ENCODE measurements around the gene NUMB. TPM values are rescaled to one million over a fixed set of nuclear protein-coding genes. Genes with fewer than 3 reads are reported as not detected.

Gene NUMB
- total and polyA plus RNA-seq, 3 experiments from 2014 or later = 36.5 to 39.0 (median 38.5) TPM

- no peak overlapping the region for H3K4me3 ChIP-seq (ENCODE audit: low read length)
- no peaks in the 10 kb centered on the region for H3K36me3 Mint-ChIP-seq
- no peaks in the 10 kb centered on the region for H3K9me3 Mint-ChIP-seq
- H3K4me1 ChIP-seq (ENCODE audit: insufficient read depth, low read length) = no peaks in the 10 kb centered on the region
- H3K27ac ChIP-seq (ENCODE audit: low read depth, low read length) = no peak overlapping the region
- ChIA-PET POLR2A (no interaction called here), CTCF (no interaction called here)
- no peaks in the 10 kb centered on the region for H3K36me3 ChIP-seq (ENCODE audit: insufficient read depth, low read length)
- H3K27me3 Mint-ChIP-seq = no peaks in the 10 kb centered on the region
- DNase-seq = peak in 1 of 5 donors; percentile 43
- H3K27ac Mint-ChIP-seq = no peak overlapping the region
- no peak overlapping the region for H3K4me3 Mint-ChIP-seq
- H3K27me3 ChIP-seq (ENCODE audit: insufficient read depth, low read length, poor library complexity, severe bottlenecking) = no peaks in the 10 kb centered on the region
- peaks cover 0 to 5% (median 0%) of the 10 kb centered on the region in 3 donors for H3K4me1 Mint-ChIP-seq
- H3K9me3 ChIP-seq (ENCODE audit: low read length) = no peaks in the 10 kb centered on the region
These were observed 204.6 kb downstream of the NUMB start for GRCh38 chr14:73253721-73254120.

DNA sequence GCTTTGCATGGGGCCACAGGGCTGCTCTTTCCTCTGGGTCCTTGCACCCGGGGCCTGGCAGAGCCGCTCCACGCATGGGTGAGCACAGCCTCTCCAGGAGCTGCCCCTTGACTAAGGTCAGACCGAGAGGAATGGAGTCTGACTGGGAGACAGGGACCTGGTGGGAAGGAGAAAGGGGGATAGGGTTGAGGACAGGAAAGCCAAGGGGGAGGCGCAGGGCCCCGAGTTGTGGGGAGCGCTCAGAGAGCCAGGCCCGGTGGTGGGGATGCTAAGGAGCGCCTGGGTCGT, 205.1 kb downstream of the NUMB start:
- H3K27me3 Mint-ChIP-seq = no peaks in the 10 kb centered on the region
- CTCF ChIA-PET = no interaction called here
- no peaks in the 10 kb centered on the region for H3K4me1 ChIP-seq (ENCODE audit: insufficient read depth, low read length)
- H3K9me3 Mint-ChIP-seq = no peaks in the 10 kb centered on the region
- H3K27ac Mint-ChIP-seq = no peak overlapping the region
- H3K27me3 ChIP-seq (ENCODE audit: insufficient read depth, low read length, poor library complexity, severe bottlenecking) = no peaks in the 10 kb centered on the region
- H3K27ac ChIP-seq (ENCODE audit: low read depth, low read length) = no peak overlapping the region
- H3K36me3 ChIP-seq (ENCODE audit: insufficient read depth, low read length) = no peaks in the 10 kb centered on the region
- peaks cover 0 to 5% (median 0%) of the 10 kb centered on the region in 3 donors for H3K4me1 Mint-ChIP-seq
- no peaks in the 10 kb centered on the region for H3K9me3 ChIP-seq (ENCODE audit: low read length)
- DNase-seq = no peak
- no peaks in the 10 kb centered on the region for H3K36me3 Mint-ChIP-seq
- POLR2A ChIA-PET = no interaction called here
- H3K4me3 Mint-ChIP-seq = no peak overlapping the region
- H3K4me3 ChIP-seq (ENCODE audit: low read length) = no peak overlapping the region

DNA sequence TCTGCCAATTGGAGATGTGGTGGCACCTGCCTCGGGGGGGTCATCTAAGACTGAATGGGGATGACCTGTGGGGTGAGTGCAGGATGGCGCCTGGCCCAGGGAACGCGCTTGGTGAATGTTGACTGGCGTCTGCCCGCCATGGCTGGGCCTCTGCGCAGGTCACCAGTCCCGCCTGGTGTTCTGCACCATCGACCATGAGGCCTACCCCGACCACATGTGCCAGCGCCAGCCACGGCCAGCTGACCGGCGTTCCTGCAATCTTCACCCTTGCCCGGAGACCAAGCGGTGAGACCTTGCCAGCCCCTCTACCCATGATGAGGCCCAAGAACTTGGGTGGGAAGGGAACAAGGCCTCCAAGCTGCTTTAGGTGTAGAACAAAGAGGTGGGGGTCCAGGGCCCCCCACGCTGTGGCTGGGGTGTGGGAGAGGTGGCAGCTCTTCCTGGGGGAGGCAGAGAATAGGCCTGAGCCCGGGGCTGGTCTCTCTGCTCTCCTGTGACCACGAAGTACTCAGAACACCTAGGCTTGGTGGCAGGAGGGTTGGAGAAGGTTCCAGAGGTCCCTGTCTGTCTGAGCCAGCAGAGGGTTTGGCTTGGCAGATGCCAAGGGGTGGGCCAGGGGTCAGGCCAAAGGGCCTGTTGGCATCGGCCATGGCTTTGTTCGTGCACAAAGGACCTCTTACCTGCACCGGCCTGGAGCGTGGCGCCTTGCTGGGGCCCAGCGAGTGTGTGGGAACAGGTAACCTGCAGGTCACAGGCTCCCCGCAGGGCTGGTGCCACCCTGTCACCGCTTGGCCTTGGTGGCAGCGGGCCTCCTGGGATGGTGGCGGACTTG, 205.6 kb downstream of the NUMB start:
- CTCF ChIA-PET = no interaction called here
- Mint-ChIP-seq H3K27ac (no peak overlapping the region), H3K36me3 (no peaks in the 10 kb centered on the region)

GRCh38 chr14:73251516-73252215, 206.7 kb downstream of the NUMB start:
- peaks cover 0 to 6% of the 10 kb centered on the region in 2 donors for H3K27me3 Mint-ChIP-seq
- Histone ChIP-seq H3K36me3 (ENCODE audit: insufficient read depth, low read length) (no peaks in the 10 kb centered on the region), H3K4me3 (ENCODE audit: low read length) (no peak overlapping the region), H3K4me1 (ENCODE audit: insufficient read depth, low read length) (no peaks in the 10 kb centered on the region), H3K27ac (ENCODE audit: low read depth, low read length) (no peak overlapping the region), H3K27me3 (ENCODE audit: insufficient read depth, low read length, poor library complexity, severe bottlenecking) (no peaks in the 10 kb centered on the region), H3K9me3 (ENCODE audit: low read length) (no peaks in the 10 kb centered on the region)
- H3K36me3 Mint-ChIP-seq = no peaks in the 10 kb centered on the region
- CTCF ChIA-PET = no interaction called here
- peaks cover 12 to 21% (median 14%) of the 10 kb centered on the region in 3 donors for H3K4me1 Mint-ChIP-seq
- POLR2A ChIA-PET = no interaction called here
- peaks cover 0 to 2% (median 0%) of the 10 kb centered on the region in 5 donors for H3K9me3 Mint-ChIP-seq
- no peak overlapping the region for H3K4me3 Mint-ChIP-seq
- DNase-seq = no peak
- no peak overlapping the region for H3K27ac Mint-ChIP-seq

More for the DNA sequence above, 205.6 kb downstream of the NUMB start:
- no peaks in the 10 kb centered on the region for H3K27me3 ChIP-seq (ENCODE audit: insufficient read depth, low read length, poor library complexity, severe bottlenecking)
- Mint-ChIP-seq H3K4me3 (no peak overlapping the region), H3K27me3 (no peaks in the 10 kb centered on the region), H3K4me1 (peaks cover 3 to 11% (median 3%) of the 10 kb centered on the region in 3 donors), H3K9me3 (no peaks in the 10 kb centered on the region)
- no peak overlapping the region for H3K27ac ChIP-seq (ENCODE audit: low read depth, low read length)
- no peaks in the 10 kb centered on the region for H3K4me1 ChIP-seq (ENCODE audit: insufficient read depth, low read length)
- no peaks in the 10 kb centered on the region for H3K36me3 ChIP-seq (ENCODE audit: insufficient read depth, low read length)
- POLR2A ChIA-PET = no interaction called here
- H3K9me3 ChIP-seq (ENCODE audit: low read length) = no peaks in the 10 kb centered on the region
- no peak overlapping the region for H3K4me3 ChIP-seq (ENCODE audit: low read length)
- peak in 1 of 5 donors; percentile 40 for DNase-seq

GRCh38 chr14:73250781-73251500, 207.4 kb downstream of the NUMB start:
- Histone ChIP-seq H3K4me1 (ENCODE audit: insufficient read depth, low read length) (no peaks in the 10 kb centered on the region), H3K27me3 (ENCODE audit: insufficient read depth, low read length, poor library complexity, severe bottlenecking) (no peaks in the 10 kb centered on the region), H3K9me3 (ENCODE audit: low read length) (no peaks in the 10 kb centered on the region), H3K36me3 (ENCODE audit: insufficient read depth, low read length) (no peaks in the 10 kb centered on the region), H3K27ac (ENCODE audit: low read depth, low read length) (no peak overlapping the region), H3K4me3 (ENCODE audit: low read length) (no peak overlapping the region)
- CTCF ChIA-PET = no interaction called here
- peaks cover 0 to 2% (median 0%) of the 10 kb centered on the region in 5 donors for H3K9me3 Mint-ChIP-seq
- no peaks in the 10 kb centered on the region for H3K36me3 Mint-ChIP-seq
- peaks cover 15 to 25% (median 17%) of the 10 kb centered on the region in 3 donors for H3K4me1 Mint-ChIP-seq
- no peak overlapping the region for H3K27ac Mint-ChIP-seq
- DNase-seq = peak in 1 of 5 donors; percentile 36
- POLR2A ChIA-PET = no interaction called here
- peaks cover 0 to 11% of the 10 kb centered on the region in 2 donors for H3K27me3 Mint-ChIP-seq
- H3K4me3 Mint-ChIP-seq = no peak overlapping the region

DNA sequence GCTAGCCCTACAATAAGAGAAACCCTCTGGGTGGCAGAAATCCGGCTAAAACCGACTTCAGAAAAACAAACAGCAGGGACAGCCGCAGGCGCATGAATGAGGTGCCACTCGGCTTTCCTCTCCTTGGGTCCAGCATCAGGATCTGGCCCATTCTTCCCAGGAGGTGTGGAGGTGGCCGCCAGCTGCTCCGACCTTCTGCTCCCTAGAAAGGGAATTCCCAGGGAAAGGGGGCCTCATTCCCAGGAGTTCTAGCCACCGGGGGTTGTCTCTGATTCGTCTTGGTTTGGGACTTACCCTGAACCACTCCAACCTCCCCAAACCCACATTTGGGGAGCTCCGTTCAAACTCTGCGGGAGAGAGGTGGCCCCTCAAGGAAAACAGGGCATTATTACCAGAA, 208.0 kb downstream of the NUMB start:
- POLR2A ChIA-PET = no interaction called here
- no peaks in the 10 kb centered on the region for H3K27me3 ChIP-seq (ENCODE audit: insufficient read depth, low read length, poor library complexity, severe bottlenecking)

GRCh38 chr14:73249564-73250316, 208.6 kb downstream of the NUMB start:
- Histone ChIP-seq H3K9me3 (ENCODE audit: low read length) (no peaks in the 10 kb centered on the region), H3K27me3 (ENCODE audit: insufficient read depth, low read length, poor library complexity, severe bottlenecking) (peaks cover 4% of the 10 kb centered on the region), H3K27ac (ENCODE audit: low read depth, low read length) (no peak overlapping the region), H3K4me3 (ENCODE audit: low read length) (no peak overlapping the region), H3K36me3 (ENCODE audit: insufficient read depth, low read length) (no peaks in the 10 kb centered on the region), H3K4me1 (ENCODE audit: insufficient read depth, low read length) (no peaks in the 10 kb centered on the region)
- Mint-ChIP-seq H3K4me3 (no peak overlapping the region), H3K27me3 (peaks cover 4 to 17% of the 10 kb centered on the region in 2 donors), H3K27ac (no peak overlapping the region), H3K4me1 (peaks cover 18 to 25% (median 22%) of the 10 kb centered on the region in 3 donors), H3K36me3 (no peaks in the 10 kb centered on the region), H3K9me3 (peaks cover 0 to 2% (median 0%) of the 10 kb centered on the region in 5 donors)
- DNase-seq = no peak
- POLR2A ChIA-PET = no interaction called here
- CTCF ChIA-PET = no interaction called here

More for the DNA sequence above, 208.0 kb downstream of the NUMB start:
- H3K27me3 Mint-ChIP-seq = peaks cover 0 to 11% of the 10 kb centered on the region in 2 donors
- H3K9me3 Mint-ChIP-seq = peaks cover 0 to 2% (median 0%) of the 10 kb centered on the region in 5 donors
- no peak for DNase-seq
- H3K27ac Mint-ChIP-seq = no peak overlapping the region
- no peaks in the 10 kb centered on the region for H3K4me1 ChIP-seq (ENCODE audit: insufficient read depth, low read length)
- H3K9me3 ChIP-seq (ENCODE audit: low read length) = no peaks in the 10 kb centered on the region
- H3K4me3 Mint-ChIP-seq = no peak overlapping the region
- CTCF ChIA-PET = no interaction called here
- H3K36me3 ChIP-seq (ENCODE audit: insufficient read depth, low read length) = no peaks in the 10 kb centered on the region
- H3K27ac ChIP-seq (ENCODE audit: low read depth, low read length) = no peak overlapping the region
- no peaks in the 10 kb centered on the region for H3K36me3 Mint-ChIP-seq
- peaks cover 15 to 25% (median 17%) of the 10 kb centered on the region in 3 donors for H3K4me1 Mint-ChIP-seq
- H3K4me3 ChIP-seq (ENCODE audit: low read length) = no peak overlapping the region

All from CD8-positive, alpha-beta memory T cell (primary cell).